ENCODE results near the gene ZFP90.

ZFP90 gene

DNA sequence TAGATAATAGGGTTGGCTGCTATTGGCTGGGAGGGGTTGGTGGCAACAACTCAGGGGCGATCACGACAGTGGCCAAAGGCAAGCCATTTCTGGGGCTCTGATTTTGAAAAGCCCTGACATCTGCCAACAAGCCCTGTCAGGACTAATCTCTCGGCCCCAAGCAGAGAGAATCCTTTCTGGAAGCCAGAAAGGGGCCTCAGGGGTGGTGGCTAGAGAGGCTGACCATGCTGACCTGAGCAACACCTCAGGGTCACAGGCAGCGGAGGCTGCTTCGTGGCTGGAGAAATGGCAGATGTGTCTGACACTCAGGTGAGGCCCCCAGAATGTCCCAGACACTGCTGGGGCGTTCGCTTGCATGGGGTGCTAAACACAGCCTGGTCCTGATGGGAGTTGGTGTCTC is 35.0 kb upstream of the ZFP90 start:
- Histone ChIP-seq H3K4me3 (no peak overlapping the region), H3K9me3 (no peaks in the 10 kb centered on the region), H3K36me3 (no peaks in the 10 kb centered on the region), H3K27me3 (peaks cover 0 to 39% of the 10 kb centered on the region in 2 donors), H3K27ac (no peak overlapping the region), H3K4me1 (peaks cover 0 to under 1% (median 0%) of the 10 kb centered on the region in 4 donors)
- DNase-seq, result no peak
- TF ChIP-seq, protein P1, sequence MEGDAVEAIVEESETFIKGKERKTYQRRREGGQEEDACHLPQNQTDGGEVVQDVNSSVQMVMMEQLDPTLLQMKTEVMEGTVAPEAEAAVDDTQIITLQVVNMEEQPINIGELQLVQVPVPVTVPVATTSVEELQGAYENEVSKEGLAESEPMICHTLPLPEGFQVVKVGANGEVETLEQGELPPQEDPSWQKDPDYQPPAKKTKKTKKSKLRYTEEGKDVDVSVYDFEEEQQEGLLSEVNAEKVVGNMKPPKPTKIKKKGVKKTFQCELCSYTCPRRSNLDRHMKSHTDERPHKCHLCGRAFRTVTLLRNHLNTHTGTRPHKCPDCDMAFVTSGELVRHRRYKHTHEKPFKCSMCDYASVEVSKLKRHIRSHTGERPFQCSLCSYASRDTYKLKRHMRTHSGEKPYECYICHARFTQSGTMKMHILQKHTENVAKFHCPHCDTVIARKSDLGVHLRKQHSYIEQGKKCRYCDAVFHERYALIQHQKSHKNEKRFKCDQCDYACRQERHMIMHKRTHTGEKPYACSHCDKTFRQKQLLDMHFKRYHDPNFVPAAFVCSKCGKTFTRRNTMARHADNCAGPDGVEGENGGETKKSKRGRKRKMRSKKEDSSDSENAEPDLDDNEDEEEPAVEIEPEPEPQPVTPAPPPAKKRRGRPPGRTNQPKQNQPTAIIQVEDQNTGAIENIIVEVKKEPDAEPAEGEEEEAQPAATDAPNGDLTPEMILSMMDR (IDR thresholded peaks at IDR 0.05), result no peak
- intact Hi-C loops (cut with DNase I; ENCODE audit: low total_unique reads), result no loop called here

DNA sequence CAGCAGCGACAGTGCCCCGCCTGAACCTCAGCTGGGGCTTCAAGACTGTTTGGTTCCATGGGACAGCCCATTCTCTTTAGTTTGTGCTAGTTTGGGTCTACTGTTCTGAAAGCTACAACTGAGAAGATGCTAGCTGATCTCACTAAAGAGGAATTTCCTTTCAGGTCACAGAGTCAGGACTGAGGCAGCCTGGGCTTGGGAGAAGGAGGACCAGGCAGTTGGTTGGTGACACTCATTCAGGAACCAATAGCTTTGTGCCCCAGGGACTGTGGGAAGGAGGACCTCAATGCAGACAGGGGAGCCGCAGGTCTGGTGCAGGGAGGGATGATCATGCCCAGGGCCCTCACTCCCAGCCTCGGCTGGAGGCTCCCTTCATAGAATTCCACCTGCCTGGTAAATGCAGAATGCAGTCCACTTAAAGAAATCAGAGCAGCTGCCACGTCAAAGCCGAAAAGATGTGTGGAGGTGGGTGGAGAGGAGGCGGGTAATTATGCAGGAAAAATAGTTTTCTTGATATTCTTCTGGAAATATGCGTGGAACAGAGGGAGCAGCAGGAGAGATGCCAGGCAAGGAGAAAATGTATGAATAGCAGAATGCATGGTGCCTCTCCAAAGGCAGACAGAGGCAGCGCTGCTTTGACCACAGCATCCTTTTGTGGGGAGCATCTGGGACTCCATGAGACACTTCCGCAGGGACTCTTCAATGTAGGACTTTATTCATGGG is 32.6 kb upstream of the ZFP90 start:
- no peak for DNase-seq
- Histone ChIP-seq H3K9me3 (no peaks in the 10 kb centered on the region), H3K4me3 (no peak overlapping the region), H3K36me3 (no peaks in the 10 kb centered on the region), H3K27me3 (peaks cover 0 to 51% of the 10 kb centered on the region in 2 donors), H3K4me1 (peaks cover 0 to 6% (median 3%) of the 10 kb centered on the region in 4 donors), H3K27ac (no peak overlapping the region)
- TF ChIP-seq, protein P1 (IDR thresholded peaks at IDR 0.05), result no peak
- intact Hi-C loops (cut with DNase I; ENCODE audit: low total_unique reads), result no loop called here

DNA sequence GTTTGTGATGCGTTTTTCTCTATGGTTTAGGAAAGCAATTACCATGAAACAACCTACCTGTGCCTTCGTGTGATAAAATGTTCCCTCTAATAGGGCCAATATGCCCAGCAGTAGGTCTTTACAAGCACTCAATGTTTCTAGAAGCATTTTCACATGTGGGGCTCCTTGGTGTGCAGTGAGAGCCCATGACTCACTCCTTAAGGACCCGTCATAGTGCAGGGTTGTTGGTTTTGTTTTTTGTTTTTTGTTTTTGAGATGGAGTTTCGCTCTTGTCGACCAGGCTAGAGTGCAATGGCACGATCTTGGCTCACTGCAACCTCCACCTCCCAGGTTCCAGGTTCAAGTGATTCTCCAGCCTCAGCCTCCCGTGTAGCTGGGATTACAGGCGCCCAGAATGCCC is 31.1 kb upstream of the ZFP90 start:
- Histone ChIP-seq H3K9me3 (no peaks in the 10 kb centered on the region), H3K27me3 (peaks cover 0 to 51% of the 10 kb centered on the region in 2 donors), H3K4me1 (peaks cover 0 to 6% (median 3%) of the 10 kb centered on the region in 4 donors), H3K36me3 (no peaks in the 10 kb centered on the region), H3K27ac (no peak overlapping the region), H3K4me3 (no peak overlapping the region)
- no peak for DNase-seq
- TF ChIP-seq, protein P1 (IDR thresholded peaks at IDR 0.05), result no peak
- intact Hi-C loops (cut with DNase I; ENCODE audit: low total_unique reads), result no loop called here

DNA sequence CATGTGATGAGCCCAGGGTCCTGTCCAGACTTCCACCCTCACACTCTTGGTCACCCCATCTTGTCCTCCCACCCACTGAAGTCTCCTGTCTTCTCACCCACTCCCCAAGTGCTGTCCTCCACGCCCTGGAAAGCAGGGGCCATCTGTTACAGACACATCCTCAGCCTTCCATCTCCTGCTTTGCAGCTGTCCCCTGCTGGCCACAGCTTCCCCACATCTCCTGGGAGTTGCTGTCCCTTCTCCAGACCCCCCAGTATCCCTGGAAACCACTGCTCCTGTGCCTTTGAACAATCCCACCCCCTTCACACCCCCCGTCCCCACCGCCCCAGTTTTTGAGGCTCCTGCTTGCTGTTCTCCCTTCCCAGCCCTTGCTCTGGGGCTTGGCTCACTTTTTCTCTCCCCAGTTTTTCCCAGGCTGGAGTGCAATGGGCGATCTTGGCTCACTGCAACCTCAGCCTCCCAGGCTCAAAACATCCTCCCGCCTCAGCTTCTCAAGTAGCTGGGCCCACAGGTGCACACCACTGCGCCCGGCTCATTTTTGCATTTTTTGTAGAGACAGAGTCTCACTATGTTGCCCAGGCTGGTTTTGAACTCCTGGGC is 30.4 kb upstream of the ZFP90 start:
- H3K4me1 ChIP-seq, result peaks cover 0 to 6% (median 3%) of the 10 kb centered on the region in 4 donors
- H3K4me3 ChIP-seq, result no peak overlapping the region
- H3K36me3 ChIP-seq, result no peaks in the 10 kb centered on the region
- TF ChIP-seq, protein P1 (IDR thresholded peaks at IDR 0.05), result no peak
- DNase-seq, result no peak
- no peaks in the 10 kb centered on the region for H3K9me3 ChIP-seq
- peaks cover 0 to 51% of the 10 kb centered on the region in 2 donors for H3K27me3 ChIP-seq
- intact Hi-C loops (cut with DNase I; ENCODE audit: low total_unique reads), result no loop called here
- no peak overlapping the region for H3K27ac ChIP-seq

DNA sequence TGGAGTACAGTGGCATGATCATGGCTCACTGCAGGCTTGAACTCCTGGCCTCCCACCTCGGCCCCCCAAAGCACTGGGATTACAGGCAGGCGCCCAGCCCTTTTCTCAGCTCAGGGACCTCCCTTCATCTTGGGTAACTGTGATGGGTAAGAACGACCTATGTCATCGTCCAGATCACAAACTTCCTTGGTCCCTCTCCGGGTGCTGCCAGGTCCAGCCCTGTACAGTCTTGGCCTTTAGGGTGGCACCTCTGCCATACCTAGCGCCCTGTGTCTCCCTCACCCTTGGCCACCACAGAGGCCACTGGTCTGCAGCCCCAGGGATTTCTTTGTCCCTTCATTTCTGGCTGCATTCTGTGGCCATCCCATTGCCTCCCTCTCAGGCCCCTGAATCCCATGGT is 29.7 kb upstream of the ZFP90 start:
- intact Hi-C loops (cut with DNase I; ENCODE audit: low total_unique reads), result no loop called here
- Histone ChIP-seq H3K4me3 (no peak overlapping the region), H3K27ac (no peak overlapping the region), H3K4me1 (peaks cover 0 to 6% (median 3%) of the 10 kb centered on the region in 4 donors), H3K36me3 (no peaks in the 10 kb centered on the region), H3K27me3 (peaks cover 0 to 48% of the 10 kb centered on the region in 2 donors), H3K9me3 (no peaks in the 10 kb centered on the region)
- TF ChIP-seq, protein P1 (IDR thresholded peaks at IDR 0.05), result no peak
- no peak for DNase-seq
